ENCODE data around the gene LCP2. TPM values are rescaled to one million over a fixed set of nuclear protein-coding genes. Genes with fewer than 3 reads are reported as not detected.

LCP2 gene
- total and polyA plus RNA-seq, 2 donors (not counting 1 experiment from before 2014, with no cell fraction given): 11.7 to 13.9 TPM

DNA sequence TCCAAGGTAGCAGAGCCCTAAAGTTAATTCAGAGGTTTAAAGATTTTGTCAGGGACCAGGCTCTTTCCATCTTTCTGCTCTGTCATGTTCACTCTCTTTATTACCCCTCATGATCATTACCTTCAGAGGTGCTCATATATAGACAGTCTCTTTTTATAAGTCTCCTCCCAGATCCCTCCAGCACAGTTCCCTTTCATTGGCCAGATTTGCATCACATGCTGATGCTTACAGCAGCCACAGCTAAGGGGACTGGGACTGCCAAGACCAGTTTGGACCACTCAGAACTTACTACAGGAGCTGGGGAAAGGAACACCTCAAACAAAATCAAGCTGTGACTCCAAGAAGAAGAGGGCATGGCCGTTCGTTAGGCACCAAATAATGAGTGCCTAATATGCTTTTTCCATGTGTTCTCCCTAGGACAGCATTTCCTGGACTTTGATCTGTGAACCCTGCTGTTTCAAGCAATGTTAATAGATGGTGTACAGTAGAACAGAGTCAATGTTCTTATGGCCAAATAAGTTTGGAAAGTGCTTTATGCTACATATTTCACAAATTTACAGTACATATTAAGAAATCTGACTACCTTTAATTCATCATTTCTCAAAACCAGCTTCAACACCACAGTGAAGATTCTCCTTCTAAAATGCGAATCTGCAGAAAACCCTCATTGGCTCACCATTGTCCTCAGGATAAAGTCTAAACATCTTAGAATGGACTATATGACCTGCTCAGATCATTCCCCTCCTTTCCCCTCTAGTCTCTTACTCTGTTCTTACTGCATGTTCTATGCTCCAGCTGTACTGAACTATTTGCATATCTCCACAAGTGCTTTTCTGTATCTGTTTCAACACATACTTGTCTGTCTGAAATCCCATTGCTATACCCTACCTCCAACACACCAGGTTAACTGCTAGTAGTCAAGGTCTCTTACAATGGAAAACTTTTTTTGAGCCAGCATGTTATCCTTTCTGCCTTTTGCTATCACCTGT, 61.4 kb downstream of the LCP2 start:
- WGBS (ENCODE audit: insufficient coverage): 91% methylated on average over 3 of the region's 3 CpGs
- POLR2A ChIA-PET: no interaction called here
- Histone ChIP-seq H3K4me3 (ENCODE audit: control extremely low read depth in 1 of 5, extremely low read depth in 1 of 5, insufficient read depth in 1 of 5, low read depth in 2 of 5, low read length in 4 of 5) (no peak overlapping the region), H3K4me2 (replicated peaks; ENCODE audit: low read depth, low read length, poor library complexity, severe bottlenecking) (no peak overlapping the region), H4K20me1 (ENCODE audit: control insufficient read depth, insufficient read depth, low read length, poor library complexity, severe bottlenecking) (no peaks in the 10 kb centered on the region), H3K9ac (ENCODE audit: low read length) (no peak overlapping the region), H3K9me3 (ENCODE audit: control extremely low read depth in 1 of 3, control insufficient read depth in 2 of 3, insufficient read depth in 1 of 3, low read length in 2 of 3) (no peaks in the 10 kb centered on the region), H3K27me3 (replicated peaks in 1 of 4; ENCODE audit: control extremely low read depth in 1 of 4, control insufficient read depth in 3 of 4, insufficient read depth in 4 of 4, low read length in 3 of 4) (no peaks in the 10 kb centered on the region), H2AFZ (ENCODE audit: insufficient read depth, low read depth, low read length, poor library complexity, severe bottlenecking) (no peak overlapping the region), H3K36me3 (replicated peaks in 1 of 2; ENCODE audit: control extremely low read depth in 1 of 2, control insufficient read depth in 1 of 2, extremely low read depth in 1 of 2, insufficient read depth in 2 of 2, low read length in 1 of 2) (no peaks in the 10 kb centered on the region), H3K4me1 (ENCODE audit: control insufficient read depth in 2 of 2, insufficient read depth in 2 of 2, low read length in 2 of 2) (no peaks in the 10 kb centered on the region), H3K79me2 (ENCODE audit: control insufficient read depth, insufficient read depth, low read length) (no peaks in the 10 kb centered on the region), H3K27ac (ENCODE audit: low read length in 2 of 2) (no peak overlapping the region)
- H3K9me3 Mint-ChIP-seq (ENCODE audit: insufficient read depth): no peaks in the 10 kb centered on the region
- no peak for ATAC-seq (ENCODE audit: low read depth)
- no peak overlapping the region for H3K4me3 Mint-ChIP-seq
- TF ChIP-seq EZH2 (IDR thresholded peaks at IDR 0.05; ENCODE audit: borderline replicate concordance, insufficient read depth, low read depth, low read length, poor library complexity, severe bottlenecking): no peak
- TF ChIP-seq, protein P1, sequence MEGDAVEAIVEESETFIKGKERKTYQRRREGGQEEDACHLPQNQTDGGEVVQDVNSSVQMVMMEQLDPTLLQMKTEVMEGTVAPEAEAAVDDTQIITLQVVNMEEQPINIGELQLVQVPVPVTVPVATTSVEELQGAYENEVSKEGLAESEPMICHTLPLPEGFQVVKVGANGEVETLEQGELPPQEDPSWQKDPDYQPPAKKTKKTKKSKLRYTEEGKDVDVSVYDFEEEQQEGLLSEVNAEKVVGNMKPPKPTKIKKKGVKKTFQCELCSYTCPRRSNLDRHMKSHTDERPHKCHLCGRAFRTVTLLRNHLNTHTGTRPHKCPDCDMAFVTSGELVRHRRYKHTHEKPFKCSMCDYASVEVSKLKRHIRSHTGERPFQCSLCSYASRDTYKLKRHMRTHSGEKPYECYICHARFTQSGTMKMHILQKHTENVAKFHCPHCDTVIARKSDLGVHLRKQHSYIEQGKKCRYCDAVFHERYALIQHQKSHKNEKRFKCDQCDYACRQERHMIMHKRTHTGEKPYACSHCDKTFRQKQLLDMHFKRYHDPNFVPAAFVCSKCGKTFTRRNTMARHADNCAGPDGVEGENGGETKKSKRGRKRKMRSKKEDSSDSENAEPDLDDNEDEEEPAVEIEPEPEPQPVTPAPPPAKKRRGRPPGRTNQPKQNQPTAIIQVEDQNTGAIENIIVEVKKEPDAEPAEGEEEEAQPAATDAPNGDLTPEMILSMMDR (IDR thresholded peaks at IDR 0.05): no peak
- H3K27ac Mint-ChIP-seq: no peak overlapping the region
- no peak for DNase-seq
- no peaks in the 10 kb centered on the region for H3K27me3 Mint-ChIP-seq
- intact Hi-C loops (cut with micrococcal nuclease): no loop called here
- CTCF ChIA-PET: interaction anchor here (1.1 to 3.4 kb wide), 4 partner anchors 10 to 105 kb away, joined by 3 to 22 read pairs (median 6); no protein-coding TSS in a partner anchor
- no peaks in the 10 kb centered on the region for H3K4me1 Mint-ChIP-seq

DNA sequence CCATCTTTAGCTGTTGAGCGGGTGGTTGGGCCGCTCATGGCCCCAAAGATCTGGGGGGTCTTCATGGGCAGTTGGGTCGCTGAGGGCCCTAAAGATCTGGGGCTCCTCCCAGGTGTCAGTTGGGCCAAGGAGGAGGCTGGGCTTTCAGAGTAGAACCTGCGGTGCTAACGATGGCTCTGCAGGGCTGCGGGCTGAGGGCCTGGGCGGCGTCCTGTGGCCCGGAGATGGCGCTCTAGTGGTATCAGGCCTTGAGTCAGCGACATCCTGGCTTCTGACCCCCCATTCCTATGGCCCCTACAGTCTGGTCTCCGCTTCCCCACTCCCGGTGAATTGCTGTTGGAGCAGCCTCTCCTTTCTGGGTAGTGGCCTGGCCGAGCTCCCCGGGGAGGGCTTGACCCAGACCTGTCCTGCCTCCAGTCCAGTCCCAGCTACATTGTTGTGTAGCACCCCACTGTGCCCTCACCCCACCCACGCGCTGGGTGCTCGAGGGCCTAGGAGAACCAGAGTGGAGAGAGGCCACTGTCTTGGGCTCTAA, 64.2 kb downstream of the LCP2 start:
- peaks cover 3% of the 10 kb centered on the region for H3K27me3 Mint-ChIP-seq
- 95% methylated on average over 18 of the region's 18 CpGs for WGBS (ENCODE audit: insufficient coverage)
- Histone ChIP-seq H2AFZ (ENCODE audit: insufficient read depth, low read depth, low read length, poor library complexity, severe bottlenecking) (no peak overlapping the region), H3K4me2 (replicated peaks; ENCODE audit: low read depth, low read length, poor library complexity, severe bottlenecking) (no peak overlapping the region), H3K27me3 (replicated peaks in 1 of 4; ENCODE audit: control extremely low read depth in 1 of 4, control insufficient read depth in 3 of 4, insufficient read depth in 4 of 4, low read length in 3 of 4) (no peaks in the 10 kb centered on the region), H3K27ac (ENCODE audit: low read length in 2 of 2) (no peak overlapping the region), H3K79me2 (ENCODE audit: control insufficient read depth, insufficient read depth, low read length) (no peaks in the 10 kb centered on the region), H3K9me3 (ENCODE audit: control extremely low read depth in 1 of 3, control insufficient read depth in 2 of 3, insufficient read depth in 1 of 3, low read length in 2 of 3) (no peaks in the 10 kb centered on the region), H4K20me1 (ENCODE audit: control insufficient read depth, insufficient read depth, low read length, poor library complexity, severe bottlenecking) (no peaks in the 10 kb centered on the region), H3K4me1 (ENCODE audit: control insufficient read depth in 2 of 2, insufficient read depth in 2 of 2, low read length in 2 of 2) (no peaks in the 10 kb centered on the region), H3K9ac (ENCODE audit: low read length) (no peak overlapping the region), H3K36me3 (replicated peaks in 1 of 2; ENCODE audit: control extremely low read depth in 1 of 2, control insufficient read depth in 1 of 2, extremely low read depth in 1 of 2, insufficient read depth in 2 of 2, low read length in 1 of 2) (no peaks in the 10 kb centered on the region), H3K4me3 (ENCODE audit: control extremely low read depth in 1 of 5, extremely low read depth in 1 of 5, insufficient read depth in 1 of 5, low read depth in 2 of 5, low read length in 4 of 5) (no peak overlapping the region)
- POLR2A ChIA-PET: no interaction called here
- no peak for ATAC-seq (ENCODE audit: low read depth)
- CTCF ChIA-PET: no interaction called here
- intact Hi-C loops (cut with micrococcal nuclease): no loop called here
- H3K9me3 Mint-ChIP-seq (ENCODE audit: insufficient read depth): no peaks in the 10 kb centered on the region
- H3K27ac Mint-ChIP-seq: no peak overlapping the region
- DNase-seq: no peak
- TF ChIP-seq, protein P1 (IDR thresholded peaks at IDR 0.05): no peak
- no peak for TF ChIP-seq EZH2 (IDR thresholded peaks at IDR 0.05; ENCODE audit: borderline replicate concordance, insufficient read depth, low read depth, low read length, poor library complexity, severe bottlenecking)
- H3K4me1 Mint-ChIP-seq: no peaks in the 10 kb centered on the region
- no peak overlapping the region for H3K4me3 Mint-ChIP-seq

Measured in B cell (primary cell).